Adrenal gland (tissue), 5 donors: Measurements from ENCODE around the gene ZNF609.

ENCODE experiments used
- CTCF ChIP-seq, 6 experiments: fragments of 450-650 bp in 4 of 6; fragments of 200-600 bp in 2 of 6; sonication (generic) in 1 of 6; IDR thresholded peaks; 1 replicate in 5 of 6; 2 replicates in 1 of 6; pipeline versions ENCODE4 v1.5.1 to v1.8.0; 2016 to 2021; ENCODE audit warnings: antibody characterized with exemption in 6 of 6, mild to moderate bottlenecking in 2 of 6, moderate library complexity in 1 of 6
- POLR2A ChIP-seq, 2 donors: fragments of 450-650 bp; IDR thresholded peaks; one replicate each; pipeline ENCODE4 v1.6.1; 2017; ENCODE audit warnings: antibody characterized with exemption in 2 of 2, mild to moderate bottlenecking in 2 of 2, moderate library complexity in 1 of 2
- donor health status: DM: no; HTN: no; CAD: no.

GRCh38 chr15:64480891-64481290, 20.5 kb downstream of the ZNF609 start:
- no peak for TF ChIP-seq CTCF (IDR thresholded peaks at IDR 0.05)
- no peak for TF ChIP-seq POLR2A (IDR thresholded peaks at IDR 0.05)
